NCI-H2107 (cell line): Measurements from ENCODE around the gene PLD5.
"Not testable (repeated sequence)": the region's sequence is repeated elsewhere in the genome, so short reads cannot be mapped to it uniquely, and the experiment has no call there.

Source experiments
- DNase-seq: peaks from one replicate; lab custom pipeline; 2025; lab: John Stamatoyannopoulos, UW

Gene PLD5

GRCh38 chr1:242210316-242210715, 314.2 kb downstream of the PLD5 start:
- DNase-seq, result not testable (repeated sequence)

DNA sequence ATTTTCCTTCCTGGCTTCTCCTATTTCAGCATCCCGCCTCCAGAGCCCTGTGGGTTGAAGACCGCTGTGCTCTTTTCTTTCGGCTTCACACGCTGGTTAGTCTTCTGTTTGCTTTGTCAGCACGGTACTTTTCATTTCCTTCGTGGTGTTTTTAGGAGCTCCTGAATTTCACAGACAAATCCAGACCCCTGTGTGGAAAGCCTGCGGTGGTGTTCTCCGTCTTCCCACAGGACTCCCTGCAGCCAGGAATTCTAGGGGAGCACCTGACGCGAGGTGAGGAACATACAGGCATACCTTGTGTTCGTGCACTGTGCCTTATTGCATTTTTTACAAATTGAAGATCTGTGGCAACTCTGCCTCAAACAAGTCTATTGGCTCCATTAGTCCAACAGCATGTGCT, 315.4 kb downstream of the PLD5 start:
- DNase-seq, result no peak

GRCh38 chr1:242208021-242208420, 316.5 kb downstream of the PLD5 start:
- DNase-seq, result no peak

- DNase-seq, result no peak
Measured at GRCh38 chr1:242206994-242207393, 317.5 kb downstream of the PLD5 start.

DNA sequence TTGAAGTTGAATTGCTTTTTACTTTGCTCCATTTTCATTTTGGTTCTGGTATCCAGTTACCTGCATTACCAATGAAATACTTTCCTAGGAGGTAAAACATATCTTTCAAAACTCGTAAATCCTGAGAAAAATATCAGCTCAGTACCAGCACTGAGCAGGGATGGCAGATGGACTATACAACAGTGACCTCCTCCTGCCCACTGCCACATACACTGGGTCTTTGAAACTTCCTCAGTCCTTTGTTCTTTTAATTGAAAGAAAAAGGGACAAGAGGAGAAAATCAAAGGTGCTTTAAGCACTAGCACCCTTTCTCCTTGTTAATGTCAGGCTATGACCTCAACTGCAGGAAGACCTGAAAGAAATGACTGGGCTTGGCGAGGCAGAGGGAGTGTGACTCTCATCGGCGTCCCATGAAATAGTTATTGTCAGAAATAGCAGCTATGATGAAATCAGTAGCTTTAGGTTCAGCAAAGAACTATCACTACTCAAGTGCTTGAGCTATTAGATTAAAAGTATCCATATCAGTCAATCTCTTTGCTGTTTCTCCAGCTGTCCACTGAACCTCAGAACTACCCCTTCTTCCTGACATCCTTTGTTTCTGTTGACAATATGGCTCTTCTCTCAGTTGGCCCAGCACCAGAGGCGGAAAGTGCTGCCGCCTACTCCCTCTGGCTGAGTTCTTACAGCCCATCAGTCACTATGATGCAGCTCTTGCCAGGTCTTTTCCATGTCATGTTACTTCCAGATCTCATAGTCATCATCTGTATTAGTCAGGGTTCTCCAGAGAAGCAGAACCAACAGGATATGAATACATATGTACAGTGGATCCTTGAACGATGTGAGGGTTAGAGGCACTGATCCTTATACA, 318.6 kb downstream of the PLD5 start:
- no peak for DNase-seq

GRCh38 chr1:242203262-242203661, 321.2 kb downstream of the PLD5 start:
- DNase-seq, result no peak

- no peak for DNase-seq
Measured at GRCh38 chr1:242201090-242201489, 323.4 kb downstream of the PLD5 start.

- no peak for DNase-seq
Measured at GRCh38 chr1:242199776-242200458, 324.6 kb downstream of the PLD5 start.

DNA sequence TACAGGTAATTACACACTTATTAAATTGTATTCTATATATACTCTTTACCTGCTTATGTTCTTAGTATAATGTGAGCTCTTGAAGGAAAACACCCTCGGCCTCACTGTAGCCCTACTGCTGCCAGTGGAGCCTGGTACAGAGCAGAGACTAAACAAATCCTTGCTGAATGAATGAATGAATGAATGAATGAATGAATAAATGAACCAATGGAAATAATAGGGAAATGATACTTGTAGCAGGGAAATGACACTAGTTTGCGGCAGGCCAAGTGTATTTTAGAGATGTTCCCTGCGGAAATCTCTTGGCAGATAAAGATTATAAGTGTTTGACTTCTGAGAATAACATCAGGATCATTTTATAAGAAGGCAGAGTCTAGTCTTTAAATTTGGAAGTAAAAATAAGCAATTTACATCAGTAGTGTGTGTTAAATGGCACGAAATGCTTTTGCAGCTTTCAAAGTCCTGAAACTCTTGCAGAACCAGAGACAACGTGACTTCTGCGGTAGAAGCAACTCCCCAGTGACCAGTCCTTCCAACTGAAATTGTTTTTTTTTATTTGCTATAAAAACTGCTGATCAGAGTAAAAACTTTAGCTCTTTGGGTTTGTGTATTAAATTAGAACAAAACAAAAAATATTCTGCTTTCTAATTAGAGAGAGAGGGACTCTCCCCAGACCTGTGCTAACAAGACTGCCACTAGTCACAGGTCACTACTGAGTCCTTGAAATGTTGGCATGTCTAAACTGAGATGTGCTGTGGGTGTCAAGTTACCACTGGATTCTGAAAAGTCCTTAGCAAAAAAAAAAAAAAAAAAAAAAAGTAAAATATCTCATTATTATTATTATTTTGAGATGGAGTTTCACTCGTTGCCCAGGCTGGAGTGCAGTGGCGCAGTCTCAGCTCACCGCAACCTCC, 326.3 kb downstream of the PLD5 start:
- no peak for DNase-seq

GRCh38 chr1:242196914-242197313, 327.6 kb downstream of the PLD5 start:
- no peak for DNase-seq

DNA sequence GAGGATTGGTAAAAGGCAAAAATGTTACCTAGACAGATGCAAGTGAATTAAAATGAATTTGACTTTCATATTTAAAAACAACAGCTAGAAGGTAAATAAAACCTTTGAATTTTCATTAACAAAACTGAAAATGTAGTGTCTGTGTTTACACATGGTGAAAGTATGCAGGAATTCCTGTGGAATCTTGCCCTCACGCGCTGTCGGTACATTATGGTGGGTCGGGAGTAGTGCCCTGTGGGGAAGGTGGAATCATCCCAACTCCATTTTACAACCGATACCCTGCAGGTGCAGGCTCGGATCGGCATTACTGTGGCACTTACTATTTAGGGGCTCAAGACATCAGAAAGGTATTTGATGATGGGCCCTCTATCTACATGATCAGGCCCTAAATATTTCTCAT, 328.4 kb downstream of the PLD5 start:
- no peak for DNase-seq

DNA sequence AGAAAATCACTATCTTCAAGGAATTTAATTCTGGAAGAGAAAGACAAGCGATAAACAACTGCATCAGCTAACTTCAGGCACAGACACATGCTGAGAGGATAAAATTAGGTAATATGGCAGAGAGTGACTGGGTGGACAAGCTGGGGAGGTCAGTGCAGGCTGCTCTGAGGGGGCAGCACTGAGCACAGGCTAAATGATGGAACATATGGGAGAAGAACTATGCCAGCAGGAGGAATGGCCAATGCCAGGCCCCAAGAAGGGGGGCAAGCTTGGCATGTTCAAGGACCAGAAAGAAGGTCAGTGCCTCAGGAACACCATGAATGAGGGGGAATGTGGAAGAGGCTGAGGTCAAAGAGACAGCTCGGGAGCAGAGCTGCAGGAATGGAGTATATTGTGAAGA, 334.9 kb downstream of the PLD5 start:
- no peak for DNase-seq

GRCh38 chr1:242187816-242188215, 336.7 kb downstream of the PLD5 start:
- no peak for DNase-seq

GRCh38 chr1:242187171-242187570, 337.3 kb downstream of the PLD5 start:
- no peak for DNase-seq

DNA sequence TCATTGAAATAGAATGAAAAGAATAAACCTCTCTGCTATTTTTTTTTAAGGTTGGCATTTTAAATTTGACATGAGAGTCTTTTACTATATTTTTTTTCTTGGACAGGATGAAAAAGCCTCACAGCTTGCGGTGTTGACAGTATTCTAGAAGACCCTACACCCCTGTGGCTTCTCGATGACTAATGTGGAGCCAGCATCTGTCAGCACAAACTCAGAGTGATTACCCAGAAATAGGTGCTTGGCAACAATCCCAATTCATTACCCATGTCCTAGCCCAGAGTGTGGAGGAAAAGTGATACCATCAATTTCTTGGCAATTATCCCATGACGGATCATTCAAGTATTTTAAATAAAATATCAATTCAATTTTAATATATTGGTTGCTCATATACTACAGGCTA, 338.8 kb downstream of the PLD5 start:
- DNase-seq, result no peak

DNA sequence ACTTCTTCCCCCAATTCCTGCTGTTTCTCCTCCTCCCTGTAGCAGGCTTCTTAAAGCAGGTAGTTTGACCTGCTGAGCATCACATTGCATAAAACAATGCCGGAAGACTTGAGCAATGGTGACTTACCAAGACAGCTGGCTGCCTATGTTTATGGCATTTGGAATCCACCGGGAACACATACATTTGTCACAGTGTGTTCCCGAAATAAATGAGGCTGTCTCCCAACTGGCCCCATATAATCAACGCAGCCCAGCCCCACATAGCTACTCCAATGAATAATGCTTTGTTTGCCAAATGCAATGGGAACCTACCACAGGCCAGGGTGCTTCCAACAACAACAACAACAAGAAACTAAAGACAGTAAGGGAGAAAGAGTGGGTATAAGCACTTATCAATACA, 339.5 kb downstream of the PLD5 start:
- DNase-seq, result no peak

GRCh38 chr1:242179767-242180166, 344.7 kb downstream of the PLD5 start:
- DNase-seq, result not testable (repeated sequence)

GRCh38 chr1:242178924-242179708, 345.4 kb downstream of the PLD5 start:
- DNase-seq, result no peak

GRCh38 chr1:242178436-242178835, 346.1 kb downstream of the PLD5 start:
- no peak for DNase-seq

DNA sequence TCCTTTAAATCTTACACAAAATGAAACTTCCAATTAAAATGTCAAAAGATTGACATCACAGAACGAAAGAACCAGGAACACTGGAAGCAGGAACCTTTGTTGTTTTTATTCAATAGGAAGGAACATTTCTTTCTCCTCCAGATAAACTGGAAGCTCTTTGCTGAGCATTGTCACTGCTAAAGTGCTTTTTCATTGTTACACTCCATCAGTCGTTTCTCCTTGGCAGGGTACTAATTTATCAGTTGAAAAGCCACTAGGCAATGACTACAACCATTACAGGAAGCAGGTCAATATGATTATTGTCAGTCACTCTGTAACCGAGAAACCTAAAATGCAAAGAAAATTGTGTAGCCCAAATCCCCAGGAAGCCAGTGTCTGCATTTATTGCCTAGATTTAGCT, 362.4 kb downstream of the PLD5 start:
- no peak for DNase-seq

DNA sequence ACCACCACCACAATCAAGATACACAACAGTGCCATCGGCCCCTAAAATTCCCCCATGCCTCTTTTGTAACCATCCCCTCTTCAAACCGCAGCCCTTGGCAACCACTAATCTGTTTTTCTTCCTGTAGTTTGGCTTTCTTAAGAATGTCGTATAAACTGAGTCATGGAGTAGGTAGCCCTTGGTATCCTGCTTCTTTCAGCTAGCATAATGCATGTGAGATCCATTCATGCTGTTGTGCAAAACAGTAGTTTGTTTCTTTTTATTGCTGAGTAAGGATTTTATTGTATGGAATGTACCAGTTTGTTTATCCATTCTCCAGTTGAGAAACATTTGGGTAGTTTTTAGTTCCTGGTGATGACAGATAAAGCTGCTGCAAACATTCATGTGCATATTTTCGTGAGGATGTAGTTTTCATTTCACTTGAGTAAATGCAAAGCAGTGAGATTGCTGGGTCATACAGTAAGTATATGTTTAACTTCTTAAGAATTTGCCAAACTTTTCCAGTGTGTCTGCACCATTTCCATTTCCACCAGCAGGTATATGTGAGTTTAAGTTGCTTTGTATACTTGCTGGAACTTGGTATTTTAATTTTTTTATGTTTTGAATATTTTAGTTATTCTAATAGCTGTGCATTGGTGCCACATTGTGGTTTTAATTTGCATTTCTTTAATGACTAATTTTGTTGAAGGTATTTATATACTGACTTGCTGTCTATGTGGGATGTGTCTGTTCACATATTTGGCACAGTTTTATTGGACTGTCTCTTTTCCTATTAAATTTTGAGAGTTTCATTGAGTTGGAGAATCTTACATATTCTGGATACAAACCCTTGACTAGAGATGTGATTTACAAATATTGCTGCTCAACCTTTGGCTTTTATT, 377.2 kb downstream of the PLD5 start:
- no peak for DNase-seq
